H9 (cell line): ENCODE data around the gene VWC2. TPM values are rescaled to one million over a fixed set of nuclear protein-coding genes. Genes with fewer than 3 reads are reported as not detected.

Source experiments
- DNase-seq: peaks from one replicate; pipeline ENCODE4 v3.0.0-alpha.2; 2017
- H2AFZ ChIP-seq: one replicate; pipeline ENCODE4 v1.6.1; 2013; ENCODE audit warnings: mild to moderate bottlenecking, low read length, control low read depth, moderate library complexity
- H2AK5ac ChIP-seq: 2 replicates; pipeline ENCODE4 v1.6.1; 2013; ENCODE audit warnings: low read length, control low read depth, mixed read lengths; ENCODE audit not compliant: insufficient read length
- H2BK120ac ChIP-seq: one replicate; pipeline ENCODE4 v1.6.1; 2013; ENCODE audit warnings: low read depth, mild to moderate bottlenecking, low read length, control low read depth, inconsistent platforms; ENCODE audit not compliant: poor library complexity, severe bottlenecking
- H2BK12ac ChIP-seq: 2 replicates; pipeline ENCODE4 v1.6.1; 2013; ENCODE audit warnings: low read length, control low read depth, mixed read lengths, low read depth; ENCODE audit not compliant: insufficient read length
- H2BK15ac ChIP-seq: 2 replicates; pipeline ENCODE4 v1.6.1; 2013; ENCODE audit warnings: low read depth, low read length, control low read depth
- H2BK20ac ChIP-seq: one replicate; pipeline ENCODE4 v1.6.1; 2013; ENCODE audit warnings: low read depth, mild to moderate bottlenecking, low read length, control low read depth, inconsistent platforms; ENCODE audit not compliant: poor library complexity, severe bottlenecking
- H2BK5ac ChIP-seq: 2 replicates; pipeline ENCODE4 v1.6.1; 2013; ENCODE audit warnings: low read length, control low read depth, mixed read lengths; ENCODE audit not compliant: insufficient read length
- H3K14ac ChIP-seq: 2 replicates; pipeline ENCODE4 v1.6.1; 2013; ENCODE audit warnings: low read length, control low read depth; ENCODE audit not compliant: insufficient read depth
- H3K18ac ChIP-seq: 2 replicates; pipeline ENCODE4 v1.6.1; 2013; ENCODE audit warnings: low read depth, mild to moderate bottlenecking, mixed read lengths, low read length, control low read depth; ENCODE audit not compliant: insufficient read length
- H3K23ac ChIP-seq: 2 replicates; pipeline ENCODE4 v1.6.1; 2013; ENCODE audit warnings: low read length, control low read depth, mixed read lengths, low read depth; ENCODE audit not compliant: insufficient read length
- H3K23me2 ChIP-seq: 2 replicates; pipeline ENCODE4 v1.6.1; 2013; ENCODE audit warnings: low read depth, mild to moderate bottlenecking, mixed read lengths, low read length, control low read depth; ENCODE audit not compliant: insufficient read length, poor library complexity, severe bottlenecking
- H3K27ac ChIP-seq: 2 replicates; pipeline ENCODE4 v1.5.1; 2013; ENCODE audit warnings: low read length, control low read depth, mixed read lengths, low read depth; ENCODE audit not compliant: insufficient read length
- H3K27me3 ChIP-seq: 2 replicates; pipeline ENCODE4 v1.6.1; 2013; ENCODE audit warnings: low read length, control low read depth, inconsistent platforms; ENCODE audit not compliant: insufficient read depth
- H3K4ac ChIP-seq: 2 replicates; pipeline ENCODE4 v1.6.1; 2013; ENCODE audit warnings: low read depth, mild to moderate bottlenecking, control low read depth, inconsistent platforms, low read length, moderate library complexity
- H3K4me1 ChIP-seq: 2 replicates; pipeline ENCODE4 v1.6.1; 2013; ENCODE audit warnings: low read length, control low read depth, inconsistent platforms; ENCODE audit not compliant: insufficient read depth
- H3K4me2 ChIP-seq: 2 replicates; pipeline ENCODE4 v1.6.1; 2013; ENCODE audit warnings: low read length, control low read depth, mixed read lengths; ENCODE audit not compliant: insufficient read length, insufficient read depth
- H3K56ac ChIP-seq: 2 replicates; pipeline ENCODE4 v1.6.1; 2013; ENCODE audit warnings: low read depth, mild to moderate bottlenecking, mixed read lengths, low read length, control low read depth; ENCODE audit not compliant: insufficient read length
- H3K79me1 ChIP-seq: 2 replicates; pipeline ENCODE4 v1.6.1; 2013; ENCODE audit warnings: low read depth, mild to moderate bottlenecking, moderate library complexity, low read length, control low read depth, inconsistent platforms; ENCODE audit not compliant: insufficient read depth, poor library complexity, severe bottlenecking
- H3K79me2 ChIP-seq: 2 replicates; pipeline ENCODE4 v1.6.1; 2013; ENCODE audit warnings: low read length, control low read depth, inconsistent platforms; ENCODE audit not compliant: insufficient read depth
- H3K9ac ChIP-seq: 2 replicates; pipeline ENCODE4 v1.6.1; 2013; ENCODE audit warnings: low read length, control low read depth, mixed read lengths; ENCODE audit not compliant: insufficient read length; ENCODE audit errors: extremely low read depth
- H3K9me3 ChIP-seq: one replicate; pipeline ENCODE4 v1.6.1; 2013; ENCODE audit warnings: low read depth, low read length, inconsistent platforms; ENCODE audit not compliant: control insufficient read depth
- H3T11ph ChIP-seq: one replicate; pipeline ENCODE4 v1.6.1; 2013; ENCODE audit warnings: mild to moderate bottlenecking, low read length, control low read depth, inconsistent platforms
- H4K20me1 ChIP-seq: one replicate; pipeline ENCODE4 v1.6.1; 2013; ENCODE audit not compliant: control insufficient read depth, insufficient read length, insufficient read depth
- H4K5ac ChIP-seq: 2 replicates; pipeline ENCODE4 v1.6.1; 2013; ENCODE audit warnings: low read depth, mild to moderate bottlenecking, mixed read lengths, low read length, control low read depth; ENCODE audit not compliant: insufficient read length
- H4K8ac ChIP-seq: replicated peaks from 2 replicates; pipeline ENCODE4 v1.6.1; 2013; ENCODE audit warnings: low read length, control low read depth, mixed read lengths, low read depth; ENCODE audit not compliant: insufficient read length
- H4K91ac ChIP-seq: 2 replicates; pipeline ENCODE4 v1.6.1; 2013; ENCODE audit warnings: low read depth, mild to moderate bottlenecking, moderate library complexity, mixed read lengths, low read length, control low read depth; ENCODE audit not compliant: insufficient read length
- H3K27ac Mint-ChIP-seq, 3 experiments: 2 replicates in 2 of 3; 3 replicates in 1 of 3; pipeline ENCODE4 v1.8.0; 2020 to 2021; ENCODE audit warnings: mixed read lengths in 3 of 3, mild to moderate bottlenecking in 1 of 3, moderate library complexity in 1 of 3
- H3K27me3 Mint-ChIP-seq: 2 replicates; pipeline ENCODE4 v1.8.0; 2021; ENCODE audit warnings: low read depth, mild to moderate bottlenecking, moderate library complexity, mixed read lengths
- H3K36me3 Mint-ChIP-seq, 3 experiments: 2 replicates in 2 of 3; 3 replicates in 1 of 3; pipeline ENCODE4 v1.8.0; 2020 to 2021; ENCODE audit warnings: low read depth in 3 of 3, mixed read lengths in 3 of 3; ENCODE audit not compliant: insufficient read depth in 1 of 3
- H3K4me1 Mint-ChIP-seq, 2 experiments: 2 replicates each; pipeline ENCODE4 v1.8.0; 2020; ENCODE audit warnings: mixed read lengths in 2 of 2
- H3K4me3 Mint-ChIP-seq, 2 experiments: 2 replicates in 1 of 2; 3 replicates in 1 of 2; pipeline ENCODE4 v1.8.0; 2020 to 2021; ENCODE audit warnings: mild to moderate bottlenecking in 2 of 2, mixed read lengths in 2 of 2, moderate library complexity in 1 of 2
- H3K9me3 Mint-ChIP-seq, 2 experiments: 2 replicates in 1 of 2; 3 replicates in 1 of 2; pipeline ENCODE4 v1.8.0; 2020; ENCODE audit warnings: mild to moderate bottlenecking in 2 of 2, mixed read lengths in 2 of 2, moderate library complexity in 1 of 2
- WGBS: extraction: QIAGEN DNeasy Blood & Tissue Kit; methylation state at CpG from one replicate; pipeline ENCODE4 v1.1.7; 2013; ENCODE audit warnings: missing lambda C conversion rate, low lambda C conversion rate, mixed read lengths; ENCODE audit not compliant: insufficient read length; ENCODE audit errors: extremely low coverage; 5-methylcytosine and 5-hydroxymethylcytosine counted together
- total RNA-seq: library from RNA; stranded (reverse); gene quantifications from 2 replicates; pipeline ENCODE4 v1.2.1, GENCODE V29; 2021
- TF ChIP-seq, protein P1 (sequence below): fragments of 200-600 bp; sonication (generic); conservative IDR thresholded peaks from 3 replicates; pipeline ENCODE4 v1.8.0; 2021; ENCODE audit warnings: antibody characterized with exemption, mild to moderate bottlenecking

Gene VWC2
- total RNA-seq, 1 experiment from 2014 or later = 0.02 TPM

DNA sequence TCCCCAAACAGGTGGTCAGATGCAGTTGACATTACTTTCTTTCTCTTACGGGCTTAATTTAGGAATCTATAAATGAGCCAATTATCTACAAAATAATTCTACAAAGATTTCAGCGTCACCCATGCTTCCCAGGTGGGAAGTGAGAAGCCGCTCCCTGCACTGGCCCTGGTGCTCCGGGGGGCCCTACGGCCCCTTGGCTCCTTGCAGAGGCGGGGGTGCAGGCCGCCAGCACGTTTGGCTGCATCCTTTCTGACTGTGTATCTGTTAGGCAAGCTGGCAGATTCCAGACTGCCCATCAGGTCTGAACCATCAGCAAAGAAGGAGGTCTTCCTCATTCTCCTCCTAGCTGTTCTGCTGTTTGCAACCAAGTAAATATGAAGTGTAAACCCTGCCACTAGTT lies 16.3 kb downstream of the VWC2 start:
- H2AFZ ChIP-seq = no peak overlapping the region
- DNase-seq = no peak
- no CpG with 5 or more reads among the region's 8 CpGs for WGBS

More for the DNA sequence above, 16.3 kb downstream of the VWC2 start:
- no peak overlapping the region for H3K9ac ChIP-seq
- no peak overlapping the region for H2BK12ac ChIP-seq
- TF ChIP-seq, protein P1, sequence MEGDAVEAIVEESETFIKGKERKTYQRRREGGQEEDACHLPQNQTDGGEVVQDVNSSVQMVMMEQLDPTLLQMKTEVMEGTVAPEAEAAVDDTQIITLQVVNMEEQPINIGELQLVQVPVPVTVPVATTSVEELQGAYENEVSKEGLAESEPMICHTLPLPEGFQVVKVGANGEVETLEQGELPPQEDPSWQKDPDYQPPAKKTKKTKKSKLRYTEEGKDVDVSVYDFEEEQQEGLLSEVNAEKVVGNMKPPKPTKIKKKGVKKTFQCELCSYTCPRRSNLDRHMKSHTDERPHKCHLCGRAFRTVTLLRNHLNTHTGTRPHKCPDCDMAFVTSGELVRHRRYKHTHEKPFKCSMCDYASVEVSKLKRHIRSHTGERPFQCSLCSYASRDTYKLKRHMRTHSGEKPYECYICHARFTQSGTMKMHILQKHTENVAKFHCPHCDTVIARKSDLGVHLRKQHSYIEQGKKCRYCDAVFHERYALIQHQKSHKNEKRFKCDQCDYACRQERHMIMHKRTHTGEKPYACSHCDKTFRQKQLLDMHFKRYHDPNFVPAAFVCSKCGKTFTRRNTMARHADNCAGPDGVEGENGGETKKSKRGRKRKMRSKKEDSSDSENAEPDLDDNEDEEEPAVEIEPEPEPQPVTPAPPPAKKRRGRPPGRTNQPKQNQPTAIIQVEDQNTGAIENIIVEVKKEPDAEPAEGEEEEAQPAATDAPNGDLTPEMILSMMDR = no peak
- no peaks in the 10 kb centered on the region for H3K9me3 ChIP-seq
- no peak overlapping the region for H4K5ac ChIP-seq
- no peak overlapping the region for H2AK5ac ChIP-seq
- H3K4me3 Mint-ChIP-seq = no peak overlapping the region
- no peak overlapping the region for H3T11ph ChIP-seq
- H3K23me2 ChIP-seq = no peaks in the 10 kb centered on the region
- H2BK120ac ChIP-seq = no peak overlapping the region
- H3K27ac ChIP-seq = no peak overlapping the region
- no peak overlapping the region for H3K23ac ChIP-seq
- no peaks in the 10 kb centered on the region for H3K79me1 ChIP-seq
- H3K27me3 Mint-ChIP-seq = no peaks in the 10 kb centered on the region; the same call in none of the 2 replicates
- H3K79me2 ChIP-seq = no peaks in the 10 kb centered on the region
- H4K20me1 ChIP-seq = no peaks in the 10 kb centered on the region
- H3K36me3 Mint-ChIP-seq = no peaks in the 10 kb centered on the region; a peak in 3 of 7 replicates
- H3K4me1 ChIP-seq = no peaks in the 10 kb centered on the region; the same call in 1 of the 2 replicates
- H3K27me3 ChIP-seq = no peaks in the 10 kb centered on the region
- no peak overlapping the region for H2BK20ac ChIP-seq
- no peak overlapping the region for H2BK15ac ChIP-seq
- no peak overlapping the region for H3K18ac ChIP-seq
- no peak overlapping the region for H2BK5ac ChIP-seq
- H3K4ac ChIP-seq = no peak overlapping the region
- no peak overlapping the region for H3K56ac ChIP-seq
- no peak overlapping the region for H3K27ac Mint-ChIP-seq
- H4K91ac ChIP-seq = no peak overlapping the region
- H3K4me2 ChIP-seq = no peak overlapping the region
- H3K9me3 Mint-ChIP-seq = peaks cover 0 to 6% of the 10 kb centered on the region in 2 experiments; a peak in 2 of 5 replicates
- H3K14ac ChIP-seq = no peak overlapping the region
- peaks cover 18 to 22% of the 10 kb centered on the region in 2 experiments for H3K4me1 Mint-ChIP-seq
- no peak overlapping the region for H4K8ac ChIP-seq
